Testis (tissue), 3 donors: ENCODE data around the gene TOP3A. TPM values are rescaled to one million over a fixed set of nuclear protein-coding genes. Genes with fewer than 3 reads are reported as not detected.

Source experiments
- DNase-seq: peaks from one replicate; pipeline ENCODE4 v3.0.0-alpha.2; 2019
- H3K27ac ChIP-seq, 2 donors: fragments of 200-600 bp; sonication (generic); one replicate each; pipeline ENCODE4 v1.5.1; 2019
- H3K27me3 ChIP-seq: fragments of 200-600 bp; sonication (generic); one replicate; pipeline ENCODE4 v1.5.1; 2019
- H3K36me3 ChIP-seq: fragments of 200-600 bp; sonication (generic); one replicate; pipeline ENCODE4 v1.5.1; 2017; ENCODE audit warnings: low read depth; ENCODE audit errors: missing control alignments
- H3K4me1 ChIP-seq: fragments of 200-600 bp; sonication (generic); one replicate; pipeline ENCODE4 v1.5.1; 2019
- H3K4me3 ChIP-seq, 2 donors: fragments of 200-600 bp; sonication (generic); one replicate each; pipeline ENCODE4 v1.5.1; 2017 to 2019
- H3K9me3 ChIP-seq: fragments of 200-600 bp; sonication (generic); one replicate; pipeline ENCODE4 v1.5.1; 2017
- POLR2A ChIP-seq: fragments of 450-650 bp; IDR thresholded peaks from one replicate; pipeline ENCODE4 v1.6.1; 2017; ENCODE audit warnings: antibody characterized with exemption, mild to moderate bottlenecking, moderate library complexity
- WGBS, 2 donors: methylation state at CpG; one replicate each; pipeline ENCODE4 v1.1.5; 2018; 5-methylcytosine and 5-hydroxymethylcytosine counted together
- intact Hi-C: fragments of 100-400 bp; cut with DNase I; formaldehyde crosslinking; loops from one replicate; pipeline ENCODE4 v1.15.1; 2023; ENCODE audit warnings: low total_unique reads
- polyA plus RNA-seq: library from polyadenylated mRNA; stranded (reverse); fragments of 350-450 nt; fragmentation: Illumina TruSeq; extraction: RNeasy Lipid Tissue Mini Kit (QIAGEN cat#74804); gene quantifications from one replicate; pipeline ENCODE4 v1.2.3, GENCODE V29; 2014; ENCODE audit warnings: low read depth, low replicate concordance; ENCODE audit not compliant: insufficient read depth
- total RNA-seq, 2 donors: library from RNA; depleted of rRNA; stranded (reverse); fragments of >200 nt; gene quantifications; one replicate each; pipeline ENCODE4 v1.2.3, GENCODE V29; 2016
- TF ChIP-seq, protein P1 (sequence below), 3 experiments: fragments of 450-650 bp in 2 of 3; fragments of 200-600 bp in 1 of 3; sonication (generic) in 1 of 3; IDR thresholded peaks; one replicate each; pipeline ENCODE4 v1.5.1; 2016 to 2019; ENCODE audit warnings: antibody characterized with exemption in 3 of 3, mild to moderate bottlenecking in 2 of 3, moderate library complexity in 1 of 3

The TOP3A gene
- total and polyA plus RNA-seq, 3 donors from 2014 or later = 34.0 to 97.9 (median 56.9) TPM

DNA sequence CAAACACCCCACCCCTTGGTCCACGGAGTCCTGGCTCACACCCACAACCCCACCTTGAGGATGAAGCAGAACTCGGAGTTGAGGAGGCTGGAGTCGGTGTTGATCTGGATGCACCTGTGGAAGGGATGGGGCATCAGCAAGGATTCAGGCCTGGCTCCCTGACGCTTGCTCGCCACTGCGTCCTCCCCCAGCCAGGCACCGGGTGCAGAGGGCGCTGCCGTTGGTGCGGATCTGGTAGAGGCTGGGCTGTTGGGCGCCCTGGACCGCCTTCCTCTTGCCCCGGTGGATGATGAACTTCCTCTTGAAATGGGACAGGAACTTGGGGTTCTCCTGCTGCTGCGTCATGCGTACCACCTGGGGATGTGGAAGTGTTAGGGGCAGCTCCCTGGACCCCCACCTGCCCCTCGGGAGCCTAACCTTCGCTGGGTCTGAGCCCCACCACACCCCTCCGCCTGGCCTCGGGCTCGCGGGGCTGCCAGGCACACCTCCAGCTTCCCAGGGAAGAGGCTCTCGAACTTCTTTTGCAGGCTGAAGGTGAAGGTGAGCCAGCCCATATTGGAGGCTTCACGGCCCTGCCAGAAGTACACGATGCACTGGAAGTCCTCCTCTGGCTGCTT lies 68.6 kb downstream of the TOP3A start:
- peak overlapping the region in 1 of 2 donors; percentile 36 for H3K4me3 ChIP-seq
- H3K27me3 ChIP-seq = no peaks in the 10 kb centered on the region
- H3K36me3 ChIP-seq = no peaks in the 10 kb centered on the region
- 52 to 76% methylated on average over 5 to 22 of the region's 24 CpGs for WGBS, 2 donors
- TF ChIP-seq POLR2A = no peak
- TF ChIP-seq, protein P1, sequence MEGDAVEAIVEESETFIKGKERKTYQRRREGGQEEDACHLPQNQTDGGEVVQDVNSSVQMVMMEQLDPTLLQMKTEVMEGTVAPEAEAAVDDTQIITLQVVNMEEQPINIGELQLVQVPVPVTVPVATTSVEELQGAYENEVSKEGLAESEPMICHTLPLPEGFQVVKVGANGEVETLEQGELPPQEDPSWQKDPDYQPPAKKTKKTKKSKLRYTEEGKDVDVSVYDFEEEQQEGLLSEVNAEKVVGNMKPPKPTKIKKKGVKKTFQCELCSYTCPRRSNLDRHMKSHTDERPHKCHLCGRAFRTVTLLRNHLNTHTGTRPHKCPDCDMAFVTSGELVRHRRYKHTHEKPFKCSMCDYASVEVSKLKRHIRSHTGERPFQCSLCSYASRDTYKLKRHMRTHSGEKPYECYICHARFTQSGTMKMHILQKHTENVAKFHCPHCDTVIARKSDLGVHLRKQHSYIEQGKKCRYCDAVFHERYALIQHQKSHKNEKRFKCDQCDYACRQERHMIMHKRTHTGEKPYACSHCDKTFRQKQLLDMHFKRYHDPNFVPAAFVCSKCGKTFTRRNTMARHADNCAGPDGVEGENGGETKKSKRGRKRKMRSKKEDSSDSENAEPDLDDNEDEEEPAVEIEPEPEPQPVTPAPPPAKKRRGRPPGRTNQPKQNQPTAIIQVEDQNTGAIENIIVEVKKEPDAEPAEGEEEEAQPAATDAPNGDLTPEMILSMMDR (IDR thresholded peaks at IDR 0.05) = no peak
- no peaks in the 10 kb centered on the region for H3K9me3 ChIP-seq
- intact Hi-C loops = no loop called here
- H3K27ac ChIP-seq = no peak overlapping the region
- H3K4me1 ChIP-seq = peaks cover 26% of the 10 kb centered on the region
- DNase-seq = no peak

DNA sequence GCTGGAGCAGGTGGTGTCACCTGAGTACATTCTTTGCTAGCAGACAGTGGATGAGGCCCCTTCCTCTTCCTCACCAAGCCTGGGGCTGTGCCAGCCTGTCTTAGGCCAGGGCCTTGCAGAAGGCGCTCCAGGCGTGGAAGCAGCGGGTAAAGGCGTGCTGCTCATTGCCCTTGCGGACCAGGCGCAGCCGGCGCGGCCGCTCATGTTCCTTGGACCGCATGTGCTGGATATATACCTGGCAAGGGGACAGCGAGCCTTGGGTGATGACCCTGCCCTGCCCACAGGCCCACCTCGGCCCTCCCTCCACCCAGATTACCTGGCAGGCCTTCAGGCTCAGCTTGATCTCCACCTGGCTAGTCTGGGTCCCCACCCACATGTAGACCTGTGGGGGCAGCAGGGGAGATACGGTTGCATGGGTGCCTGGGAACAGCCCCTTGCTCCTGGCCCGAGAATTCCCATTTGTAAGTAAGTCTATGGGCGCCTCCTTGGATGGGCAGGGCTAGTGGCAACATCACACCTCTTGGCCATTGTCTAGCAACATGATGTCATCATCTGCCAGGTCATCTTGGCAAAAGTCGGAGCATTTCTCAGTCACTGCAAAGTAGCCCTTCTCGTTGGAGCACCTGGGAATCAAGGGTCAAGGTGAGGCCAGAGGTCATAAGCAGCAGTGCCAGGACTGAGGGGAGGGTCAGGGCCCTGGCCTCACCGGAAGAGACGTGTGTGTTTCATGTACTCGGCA lies 69.6 kb downstream of the TOP3A start:
- H3K9me3 ChIP-seq = no peaks in the 10 kb centered on the region
- intact Hi-C loops = no loop called here
- H3K27me3 ChIP-seq = no peaks in the 10 kb centered on the region
- H3K4me3 ChIP-seq = no peak overlapping the region
- DNase-seq = no peak
- no peaks in the 10 kb centered on the region for H3K36me3 ChIP-seq
- WGBS, 2 donors = 86 to 90% methylated on average over 6 to 21 of the region's 21 CpGs
- TF ChIP-seq, protein P1 (IDR thresholded peaks at IDR 0.05) = no peak
- TF ChIP-seq POLR2A = no peak
- no peak overlapping the region for H3K27ac ChIP-seq
- H3K4me1 ChIP-seq = peaks cover 26% of the 10 kb centered on the region

DNA sequence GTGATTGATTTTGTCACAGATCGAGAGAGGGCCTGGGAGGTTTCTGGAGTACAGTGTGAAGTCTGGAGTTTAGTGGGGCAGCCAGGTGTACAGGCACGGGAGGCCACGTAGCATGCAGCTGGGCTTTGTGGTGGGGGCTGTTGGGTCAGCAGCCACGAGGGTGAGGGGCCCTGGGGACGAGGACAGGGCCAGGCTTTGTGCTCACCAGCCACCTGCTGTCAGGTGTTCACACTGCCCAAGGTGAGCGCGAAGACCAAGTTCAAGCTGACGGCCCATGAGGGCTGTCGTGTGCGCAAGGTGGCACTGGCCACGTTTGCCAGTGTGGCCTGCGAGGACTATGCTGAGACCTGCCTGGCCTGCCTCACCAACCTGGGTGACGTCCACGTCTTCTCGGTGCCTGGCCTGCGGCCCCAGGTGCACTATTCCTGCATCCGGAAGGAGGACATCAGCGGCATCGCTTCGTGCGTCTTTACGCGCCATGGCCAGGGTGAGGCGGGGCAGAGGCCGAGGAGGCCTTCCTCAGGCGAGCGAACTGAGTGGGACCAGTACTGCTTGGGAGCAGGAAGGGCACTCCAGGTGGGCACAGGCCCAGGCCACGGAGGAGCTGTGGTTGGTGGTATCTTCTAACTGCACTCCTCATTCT lies 73.4 kb downstream of the TOP3A start:
- Histone ChIP-seq H3K27me3 (no peaks in the 10 kb centered on the region), H3K4me3 (no peak overlapping the region), H3K9me3 (no peaks in the 10 kb centered on the region), H3K27ac (no peak overlapping the region), H3K36me3 (no peaks in the 10 kb centered on the region), H3K4me1 (peaks cover 2% of the 10 kb centered on the region)
- no peak for TF ChIP-seq POLR2A
- TF ChIP-seq, protein P1 (IDR thresholded peaks at IDR 0.05) = no peak
- intact Hi-C loops = no loop called here
- DNase-seq = no peak
- 83 to 87% methylated on average over 19 to 28 of the region's 28 CpGs for WGBS, 2 donors

DNA sequence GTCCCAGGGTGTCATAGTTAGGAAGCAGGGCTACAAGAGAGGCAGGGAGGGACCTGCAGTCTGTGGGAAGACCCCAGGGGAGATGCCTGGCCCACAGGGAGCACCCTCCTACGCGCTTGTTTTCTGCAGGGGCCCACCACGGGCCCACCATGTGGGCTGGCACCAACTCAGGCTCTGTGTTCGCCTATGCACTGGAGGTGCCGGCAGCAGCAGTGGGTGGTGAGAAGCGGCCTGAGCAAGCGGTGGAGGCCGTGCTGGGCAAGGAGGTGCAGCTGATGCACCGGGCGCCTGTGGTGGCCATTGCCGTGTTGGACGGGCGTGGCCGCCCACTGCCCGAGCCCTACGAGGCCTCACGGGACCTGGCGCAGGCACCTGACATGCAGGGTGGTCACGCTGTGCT lies 74.3 kb downstream of the TOP3A start:
- WGBS, 2 donors = 80 to 94% methylated on average over 3 to 19 of the region's 19 CpGs
- Histone ChIP-seq H3K36me3 (no peaks in the 10 kb centered on the region), H3K9me3 (no peaks in the 10 kb centered on the region), H3K4me1 (no peaks in the 10 kb centered on the region), H3K27ac (no peak overlapping the region), H3K4me3 (no peak overlapping the region), H3K27me3 (no peaks in the 10 kb centered on the region)
- no peak for TF ChIP-seq POLR2A
- TF ChIP-seq, protein P1 (IDR thresholded peaks at IDR 0.05) = no peak
- DNase-seq = no peak
- intact Hi-C loops = no loop called here
